Thoracic aorta (tissue), 2 donors: ENCODE data around the gene PSEN1. TPM values are rescaled to one million over a fixed set of nuclear protein-coding genes. Genes with fewer than 3 reads are reported as not detected.

Experiments
- ATAC-seq: fragments of 150-250 bp; one replicate; pipeline ENCODE4 v1.8.0; 2017; ENCODE audit warnings: low read depth; ENCODE audit not compliant: insufficient number of reproducible peaks, low FRiP score
- DNase-seq: peaks from one replicate; pipeline ENCODE4 v3.0.0-alpha.2; 2020; ENCODE audit warnings: low spot score
- H3K27ac ChIP-seq, 2 donors: fragments of 200-600 bp; sonication (generic); 1 replicate in 1 of 2; 2 replicates in 1 of 2; pipeline ENCODE4 v1.5.1; 2016; ENCODE audit warnings: mild to moderate bottlenecking in 2 of 2, moderate library complexity in 2 of 2
- H3K27me3 ChIP-seq: fragments of 200-600 bp; sonication (generic); replicated peaks from 2 replicates; pipeline ENCODE4 v1.6.0; 2016; ENCODE audit warnings: mild to moderate bottlenecking; ENCODE audit not compliant: insufficient read depth
- H3K36me3 ChIP-seq: fragments of 200-600 bp; sonication (generic); one replicate; pipeline ENCODE4 v1.5.1; 2016
- H3K4me1 ChIP-seq, 2 donors: fragments of 200-600 bp; sonication (generic); 1 replicate in 1 of 2; 2 replicates in 1 of 2; pipeline versions ENCODE4 v1.5.1 to v1.6.0; 2016; ENCODE audit warnings: low read depth in 2 of 2, mild to moderate bottlenecking in 1 of 2; ENCODE audit not compliant: control insufficient read depth in 1 of 2
- H3K4me3 ChIP-seq: fragments of 200-600 bp; sonication (generic); 2 replicates; pipeline ENCODE4 v1.5.1; 2016; ENCODE audit warnings: mild to moderate bottlenecking
- H3K9me3 ChIP-seq: fragments of 200-600 bp; sonication (generic); 2 replicates; pipeline ENCODE4 v1.5.1; 2016
- CTCF ChIP-seq: fragments of 200-600 bp; sonication (generic); IDR thresholded peaks from one replicate; pipeline ENCODE4 v1.5.1; 2019; ENCODE audit warnings: antibody characterized with exemption
- total RNA-seq, 2 donors: library from RNA; depleted of rRNA; stranded (reverse); fragments of >200 nt; gene quantifications; one replicate each; pipeline versions ENCODE4 v1.1.0 to v1.2.3, GENCODE V29; 2016

Gene PSEN1
- total RNA-seq, 2 donors from 2014 or later, result 35.3 to 47.5 TPM

DNA sequence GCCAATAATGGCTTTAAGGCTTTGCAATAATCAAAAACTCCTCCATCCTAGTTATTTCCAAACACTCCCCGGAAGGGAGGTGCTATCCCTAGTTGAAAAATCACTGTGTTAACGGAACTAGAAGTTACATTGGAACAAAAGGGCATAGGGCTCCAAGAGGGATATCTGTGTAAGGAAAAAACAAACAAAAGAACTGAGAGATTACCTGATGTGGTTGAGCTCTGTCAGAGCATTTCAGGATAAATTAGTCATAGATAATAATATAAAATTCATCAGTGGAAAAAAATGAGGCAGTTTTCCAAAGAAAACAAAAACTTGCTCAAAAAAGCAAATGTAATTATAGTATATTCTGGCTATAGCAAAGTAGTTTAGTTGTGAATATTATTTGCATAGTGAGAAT is 73.6 kb downstream of the PSEN1 start:
- Histone ChIP-seq H3K4me3 (no peak overlapping the region), H3K9me3 (no peaks in the 10 kb centered on the region), H3K27ac (no peak overlapping the region), H3K36me3 (peaks cover 25% of the 10 kb centered on the region), H3K27me3 (no peaks in the 10 kb centered on the region), H3K4me1 (peaks cover 0 to 16% of the 10 kb centered on the region in 2 donors)
- no peak for DNase-seq
- no peak for TF ChIP-seq CTCF
- no peak for ATAC-seq

GRCh38 chr14:73211251-73212040 is 75.1 kb downstream of the PSEN1 start:
- Histone ChIP-seq H3K4me1 (peaks cover 0 to 16% of the 10 kb centered on the region in 2 donors), H3K9me3 (no peaks in the 10 kb centered on the region), H3K4me3 (no peak overlapping the region), H3K27me3 (no peaks in the 10 kb centered on the region), H3K36me3 (peaks cover 25% of the 10 kb centered on the region), H3K27ac (no peak overlapping the region)
- TF ChIP-seq CTCF, result no peak
- DNase-seq (no peak), ATAC-seq (no peak)

- no peak overlapping the region for H3K4me3 ChIP-seq
- H3K4me1 ChIP-seq, result no peaks in the 10 kb centered on the region
- ATAC-seq, result no peak
- no peaks in the 10 kb centered on the region for H3K27me3 ChIP-seq
- DNase-seq, result no peak
- no peak for TF ChIP-seq CTCF
- no peaks in the 10 kb centered on the region for H3K9me3 ChIP-seq
- H3K27ac ChIP-seq, result no peak overlapping the region
- peaks cover 27% of the 10 kb centered on the region for H3K36me3 ChIP-seq
Measured at GRCh38 chr14:73216030-73216429, 79.7 kb downstream of the PSEN1 start.

DNA sequence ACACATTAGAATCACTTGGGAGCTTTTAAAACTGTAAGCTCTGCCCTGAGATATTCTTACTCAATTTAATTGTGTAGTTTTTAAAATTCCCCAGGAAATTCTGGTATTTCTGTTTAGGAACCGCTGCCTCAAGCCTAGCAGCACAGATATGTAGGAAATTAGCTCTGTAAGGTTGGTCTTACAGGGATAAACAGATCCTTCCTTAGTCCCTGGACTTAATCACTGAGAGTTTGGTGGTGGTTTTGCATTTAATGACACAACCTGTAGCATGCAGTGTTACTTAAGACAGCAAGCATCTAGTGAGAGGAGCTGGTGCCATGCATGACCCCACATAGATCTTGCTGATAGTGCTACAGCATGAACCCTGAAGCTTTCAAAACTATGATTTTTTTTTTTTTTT is 81.1 kb downstream of the PSEN1 start:
- no peak for ATAC-seq
- Histone ChIP-seq H3K4me3 (no peak overlapping the region), H3K27ac (no peak overlapping the region), H3K4me1 (no peaks in the 10 kb centered on the region), H3K27me3 (no peaks in the 10 kb centered on the region), H3K9me3 (no peaks in the 10 kb centered on the region), H3K36me3 (peaks cover 25% of the 10 kb centered on the region)
- no peak for DNase-seq
- no peak for TF ChIP-seq CTCF

GRCh38 chr14:73220061-73220460 is 83.8 kb downstream of the PSEN1 start:
- ATAC-seq (no peak), DNase-seq (no peak)
- Histone ChIP-seq H3K36me3 (peaks cover 20% of the 10 kb centered on the region), H3K9me3 (no peaks in the 10 kb centered on the region), H3K27me3 (no peaks in the 10 kb centered on the region), H3K27ac (no peak overlapping the region), H3K4me3 (no peak overlapping the region), H3K4me1 (no peaks in the 10 kb centered on the region)
- no peak for TF ChIP-seq CTCF
